WERI-Rb-1 (cell line): ENCODE data around the gene TTC3.

Experiments used
- DNase-seq: peaks from one replicate; pipeline ENCODE4 v3.0.0-alpha.2; 2020
- H3K27ac ChIP-seq: fragments of 250-450 bp; sonication (Bioruptor Pico); 2 replicates; pipeline ENCODE4 v1.5.1; 2020; ENCODE audit warnings: mild to moderate bottlenecking, moderate library complexity
- H3K27me3 ChIP-seq: fragments of 250-450 bp; sonication (Bioruptor Pico); 2 replicates; pipeline ENCODE4 v1.5.1; 2021; ENCODE audit warnings: mild to moderate bottlenecking, low read depth, moderate library complexity; ENCODE audit not compliant: insufficient read depth, severe bottlenecking
- H3K36me3 ChIP-seq: fragments of 250-450 bp; sonication (Bioruptor Pico); 2 replicates; pipeline ENCODE4 v1.5.1; 2020; ENCODE audit warnings: mild to moderate bottlenecking, moderate library complexity
- H3K4me3 ChIP-seq: 2 replicates; pipeline ENCODE4 v1.5.1; 2011; ENCODE audit warnings: low read depth, mild to moderate bottlenecking, control low read depth, low read length
- H3K9me3 ChIP-seq: fragments of 250-450 bp; sonication (Bioruptor Pico); 2 replicates; pipeline ENCODE4 v1.5.1; 2021; ENCODE audit warnings: mild to moderate bottlenecking, moderate library complexity; ENCODE audit not compliant: severe bottlenecking
- CTCF ChIP-seq: IDR thresholded peaks from 2 replicates; pipeline ENCODE4 v1.5.1; 2011; ENCODE audit warnings: low read depth, mild to moderate bottlenecking, control low read depth, inconsistent platforms, low read length

The TTC3 gene

GRCh38 chr21:37146320-37147235 is 73.5 kb downstream of the TTC3 start:
- no peaks in the 10 kb centered on the region for H3K27me3 ChIP-seq
- no peak for DNase-seq
- peaks cover 90% of the 10 kb centered on the region for H3K36me3 ChIP-seq
- H3K9me3 ChIP-seq, result no peaks in the 10 kb centered on the region
- no peak overlapping the region for H3K4me3 ChIP-seq
- no peak for TF ChIP-seq CTCF
- no peak overlapping the region for H3K27ac ChIP-seq

GRCh38 chr21:37149411-37149810 is 76.4 kb downstream of the TTC3 start:
- H3K36me3 ChIP-seq, result peaks cover 90% of the 10 kb centered on the region
- H3K4me3 ChIP-seq, result no peak overlapping the region
- no peaks in the 10 kb centered on the region for H3K27me3 ChIP-seq
- no peaks in the 10 kb centered on the region for H3K9me3 ChIP-seq
- TF ChIP-seq CTCF, result no peak
- H3K27ac ChIP-seq, result no peak overlapping the region
- no peak for DNase-seq

GRCh38 chr21:37153196-37153934 is 80.3 kb downstream of the TTC3 start:
- Histone ChIP-seq H3K4me3 (no peak overlapping the region), H3K27me3 (no peaks in the 10 kb centered on the region), H3K27ac (peak overlapping the region; percentile 40), H3K9me3 (no peaks in the 10 kb centered on the region), H3K36me3 (peaks cover 89% of the 10 kb centered on the region)
- no peak for DNase-seq
- TF ChIP-seq CTCF, result no peak

GRCh38 chr21:37153935-37154350 is 80.9 kb downstream of the TTC3 start:
- peak; percentile 81 for DNase-seq
- H3K27me3 ChIP-seq, result no peaks in the 10 kb centered on the region
- no peaks in the 10 kb centered on the region for H3K9me3 ChIP-seq
- peak overlapping the region; percentile 56 for H3K27ac ChIP-seq
- H3K4me3 ChIP-seq, result 0 out of 2 replicates have a peak overlapping the region, but pooled peaks have one; percentile 1
- no peak for TF ChIP-seq CTCF
- peaks cover 89% of the 10 kb centered on the region for H3K36me3 ChIP-seq

GRCh38 chr21:37155186-37155585 is 82.1 kb downstream of the TTC3 start:
- 0 out of 2 replicates have a peak, but pooled peaks have one; percentile 13 for TF ChIP-seq CTCF

More at GRCh38 chr21:37155186-37155585, 82.1 kb downstream of the TTC3 start:
- H3K36me3 ChIP-seq, result peaks cover 89% of the 10 kb centered on the region
- H3K27me3 ChIP-seq, result no peaks in the 10 kb centered on the region
- no peak for DNase-seq
- H3K27ac ChIP-seq, result no peak overlapping the region
- H3K4me3 ChIP-seq, result no peak overlapping the region
- H3K9me3 ChIP-seq, result no peaks in the 10 kb centered on the region
